ENCODE results near the gene SENP5.

GRCh38 chr3:196967412-196968232, 99.9 kb downstream of the SENP5 start:
- TF ChIP-seq TAF1 (IDR thresholded peaks at IDR 0.05; ENCODE audit: borderline replicate concordance, insufficient read depth, low read length) (no peak), SIN3A (IDR thresholded peaks at IDR 0.05; ENCODE audit: borderline replicate concordance, insufficient read depth, low read length) (no peak), POLR2AphosphoS5 (IDR thresholded peaks at IDR 0.05; ENCODE audit: low read depth, low read length) (no peak), REST (IDR thresholded peaks at IDR 0.05; ENCODE audit: insufficient read depth in 1 of 2, low read depth in 2 of 2, low read length in 2 of 2) (no peak), FOXP2 (optimal IDR thresholded peaks at IDR 0.05; ENCODE audit: borderline replicate concordance, extremely low read depth, extremely low read length, insufficient read depth) (no peak)
